PFSK-1 (cell line): ENCODE data around the gene PTPRN2.

Experiments used
- POLR2AphosphoS5 ChIP-seq: IDR thresholded peaks from 2 replicates; pipeline ENCODE4 v1.6.1; 2012; ENCODE audit warnings: low read depth, mild to moderate bottlenecking, control low read depth, low read length, moderate library complexity
- SIN3A ChIP-seq: IDR thresholded peaks from 2 replicates; pipeline ENCODE4 v1.6.1; 2012; ENCODE audit warnings: mild to moderate bottlenecking, low read length, moderate library complexity, borderline replicate concordance; ENCODE audit not compliant: insufficient read depth

DNA sequence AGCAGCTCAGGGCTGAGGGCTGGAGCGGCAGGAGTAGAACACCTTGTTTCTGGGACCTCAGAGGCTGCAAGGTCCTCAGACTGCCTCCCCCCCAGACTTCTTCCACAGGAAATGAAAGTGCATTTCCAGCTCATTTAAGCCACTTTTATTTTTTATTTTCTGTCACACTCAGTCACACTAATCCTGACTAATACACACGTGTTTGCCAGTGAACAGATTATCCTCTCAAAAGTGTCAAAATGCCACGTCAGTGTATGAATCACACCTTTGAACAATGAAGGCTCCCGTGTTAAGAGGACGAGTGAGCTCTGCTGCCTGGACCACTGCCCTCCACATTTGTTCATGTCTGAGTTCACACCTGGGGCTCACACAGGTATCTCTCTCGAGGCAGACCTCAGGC lies 762.3 kb downstream of the PTPRN2 start:
- TF ChIP-seq POLR2AphosphoS5 (no peak), SIN3A (no peak)
